Middle frontal gyrus (tissue), 1 donor: ENCODE results near the gene PIGQ.

ENCODE experiments used
- DNase-seq: peaks from one replicate; pipeline ENCODE4 v3.0.0-alpha.2; 2015; ENCODE audit warnings: low spot score; ENCODE audit errors: extremely low spot score

Gene PIGQ

DNA sequence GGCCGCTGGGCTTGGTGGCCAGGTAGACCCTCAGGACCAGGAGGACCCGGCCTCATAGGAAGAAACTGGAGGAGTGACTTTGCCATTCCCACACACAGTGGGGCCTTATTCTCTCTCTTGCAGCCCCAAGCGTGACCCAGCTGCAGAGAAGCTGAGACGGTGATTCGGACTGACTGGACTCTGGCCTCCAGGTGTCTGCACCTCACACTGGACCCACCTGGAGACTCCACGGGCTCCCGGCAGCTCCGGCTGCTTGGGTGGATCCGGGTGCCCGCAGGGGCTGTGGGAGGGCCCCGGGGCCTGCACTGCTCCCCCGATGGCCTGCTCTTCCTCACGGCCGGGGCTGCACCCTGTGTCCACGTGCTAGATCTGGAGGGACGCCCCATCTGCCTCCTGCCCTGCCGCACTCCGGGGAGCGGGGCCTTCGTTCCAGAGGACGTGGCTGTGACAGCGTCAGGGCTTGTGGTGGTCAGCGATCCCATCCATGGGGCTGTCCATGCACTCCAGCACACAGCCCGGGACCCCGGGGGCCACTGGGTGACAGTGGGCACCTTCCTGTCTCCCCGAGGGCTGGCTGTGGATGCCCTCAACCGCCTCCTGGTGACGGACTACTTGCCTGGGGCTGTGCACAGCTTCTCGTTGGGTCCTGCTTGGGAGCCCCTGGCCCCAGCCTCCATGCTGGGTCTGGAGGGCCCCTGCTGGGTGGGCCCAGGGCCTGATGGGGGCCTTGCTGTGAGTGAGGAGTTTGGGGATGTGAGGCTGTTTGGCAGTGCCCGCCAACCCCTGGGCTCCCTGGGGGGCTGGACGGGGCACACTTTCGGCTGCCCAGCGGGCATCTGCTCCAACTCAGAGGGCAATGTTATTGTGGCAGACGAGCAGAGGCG lies 2.2 kb upstream of the PIGQ start:
- DNase-seq = no peak

DNA sequence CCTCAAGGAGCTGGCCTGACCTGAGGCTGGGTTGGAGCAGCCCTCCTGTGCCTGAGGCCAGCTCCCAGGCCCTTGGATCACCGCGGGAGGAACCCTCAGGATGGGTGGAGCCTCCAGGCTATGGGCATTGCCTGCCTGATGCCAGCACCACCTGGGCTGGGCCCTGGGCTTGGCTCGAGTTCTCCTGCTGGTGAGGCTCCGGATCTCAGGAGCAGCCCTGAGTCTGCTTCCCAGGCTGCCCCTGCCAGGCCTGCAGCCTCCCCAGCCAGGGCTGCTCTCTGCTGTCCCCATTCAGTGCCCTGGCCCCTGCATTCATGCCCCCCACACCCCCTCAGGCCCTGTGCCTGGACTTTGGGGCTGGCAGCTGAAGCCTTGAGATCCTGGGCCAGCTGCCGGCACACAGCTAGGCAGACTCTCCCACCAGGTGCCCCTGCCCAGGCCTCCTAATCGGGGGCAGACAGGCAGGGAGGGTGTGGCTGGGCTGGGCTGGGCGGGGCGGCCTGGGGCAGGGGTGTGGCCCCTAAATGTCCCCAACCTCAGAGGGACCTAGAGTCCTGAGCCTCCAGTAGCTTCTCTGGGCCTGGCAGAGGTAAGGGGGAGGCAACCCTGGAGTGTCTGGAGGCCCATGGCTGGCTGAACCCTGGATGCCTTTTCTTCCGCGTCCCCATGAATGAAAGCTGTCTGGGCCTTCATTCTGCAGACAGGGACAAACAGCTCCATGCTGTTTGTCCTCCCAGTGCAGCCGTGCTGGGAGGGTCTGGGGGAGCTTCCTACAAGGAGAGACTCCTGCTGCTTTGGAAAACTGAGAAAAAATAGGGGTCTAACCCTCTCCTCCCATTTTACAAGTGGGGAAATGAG lies 1.1 kb upstream of the PIGQ start:
- no peak for DNase-seq

DNA sequence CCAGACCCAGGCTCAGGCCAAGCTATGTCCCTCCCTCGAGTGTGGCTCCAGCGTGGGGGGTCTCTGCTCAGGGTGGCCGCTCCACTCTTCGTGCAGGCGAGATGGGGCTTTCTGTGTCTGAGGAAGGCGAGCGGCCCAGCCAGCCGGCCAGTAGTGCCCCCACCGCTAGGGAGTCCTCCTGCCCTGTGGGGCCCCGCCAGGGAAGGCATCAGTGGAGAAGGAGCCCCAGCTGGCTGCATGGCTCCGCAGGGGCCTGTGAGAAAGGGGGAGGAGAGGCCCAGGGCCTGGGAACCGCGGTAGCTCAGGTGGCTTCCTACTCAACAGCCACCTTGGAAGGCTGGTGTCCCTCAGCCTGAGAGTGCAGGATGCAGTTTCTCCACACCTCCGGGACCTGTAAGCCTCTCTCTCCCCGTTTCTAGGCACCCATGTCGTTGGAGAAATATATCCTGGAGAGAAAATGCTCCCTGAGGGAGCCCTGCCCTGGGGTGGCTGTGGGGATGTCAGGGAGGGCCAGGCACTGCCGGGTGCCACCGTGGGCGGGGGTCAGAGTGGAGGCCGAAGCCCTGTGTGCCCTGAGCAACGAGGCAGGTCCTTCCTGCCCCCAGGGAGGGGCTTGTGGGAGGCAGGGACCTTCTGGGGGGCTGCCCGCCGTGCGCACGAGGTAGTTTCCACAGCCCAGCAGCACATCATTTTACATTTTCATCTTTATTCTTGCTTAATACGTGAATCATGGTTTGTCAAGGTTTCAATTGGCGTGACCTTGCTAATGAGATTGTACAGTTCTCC lies 3.3 kb downstream of the PIGQ start:
- no peak for DNase-seq

DNA sequence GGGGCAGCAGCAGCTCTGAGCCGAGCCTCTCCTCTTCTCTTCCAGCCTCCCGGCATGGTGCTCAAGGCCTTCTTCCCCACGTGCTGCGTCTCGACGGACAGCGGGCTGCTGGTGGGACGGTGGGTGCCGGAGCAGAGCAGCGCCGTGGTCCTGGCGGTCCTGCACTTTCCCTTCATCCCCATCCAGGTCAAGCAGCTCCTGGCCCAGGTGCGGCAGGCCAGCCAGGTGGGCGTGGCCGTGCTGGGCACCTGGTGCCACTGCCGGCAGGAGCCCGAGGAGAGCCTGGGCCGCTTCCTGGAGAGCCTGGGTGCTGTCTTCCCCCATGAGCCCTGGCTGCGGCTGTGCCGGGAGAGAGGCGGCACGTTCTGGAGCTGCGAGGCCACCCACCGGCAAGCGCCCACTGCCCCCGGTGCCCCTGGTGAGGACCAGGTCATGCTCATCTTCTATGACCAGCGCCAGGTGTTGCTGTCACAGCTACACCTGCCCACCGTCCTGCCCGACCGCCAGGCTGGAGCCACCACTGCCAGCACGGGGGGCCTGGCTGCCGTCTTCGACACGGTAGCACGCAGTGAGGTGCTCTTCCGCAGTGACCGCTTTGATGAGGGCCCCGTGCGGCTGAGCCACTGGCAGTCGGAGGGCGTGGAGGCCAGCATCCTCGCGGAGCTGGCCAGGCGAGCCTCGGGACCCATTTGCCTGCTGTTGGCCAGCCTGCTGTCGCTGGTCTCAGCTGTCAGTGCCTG lies 4.4 kb downstream of the PIGQ start:
- no peak for DNase-seq

DNA sequence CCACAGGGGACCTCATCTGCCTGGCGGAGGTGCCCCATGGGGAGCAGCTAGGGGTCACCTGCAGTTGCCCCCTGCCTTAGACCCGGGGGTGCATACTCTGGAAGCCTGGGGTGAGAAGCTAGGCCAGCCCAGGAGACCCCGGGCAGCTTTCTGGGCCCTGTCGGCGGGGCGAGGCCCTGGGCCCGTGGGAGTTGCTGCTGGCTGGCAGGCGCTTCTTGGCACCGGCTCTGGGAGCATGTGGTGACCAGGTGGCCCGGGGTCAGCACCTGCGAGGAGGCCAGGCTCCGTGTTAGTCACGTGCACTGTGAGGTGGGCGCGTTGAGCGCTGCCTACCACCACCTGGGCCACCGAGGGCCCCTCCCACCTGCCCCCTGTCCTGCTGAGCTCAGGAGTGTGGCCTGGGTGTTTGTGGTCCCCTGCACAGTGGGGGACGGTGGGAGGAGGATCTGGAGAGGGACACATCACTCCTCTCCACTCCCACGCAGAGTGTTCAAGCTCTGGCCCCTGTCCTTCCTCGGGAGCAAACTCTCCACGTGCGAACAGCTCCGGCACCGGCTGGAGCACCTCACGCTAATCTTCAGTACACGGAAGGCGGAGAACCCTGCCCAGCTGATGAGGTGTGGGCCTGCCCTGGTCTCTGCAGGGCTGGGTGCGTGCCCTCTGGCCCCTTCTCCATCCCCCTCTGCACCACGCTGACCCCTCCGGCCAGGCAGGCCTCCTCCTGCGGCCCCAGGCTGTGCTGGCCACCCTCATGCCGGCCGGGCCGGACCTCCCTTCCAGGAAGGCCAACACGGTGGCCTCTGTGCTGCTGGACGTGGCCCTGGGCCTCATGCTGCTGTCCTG lies 5.8 kb downstream of the PIGQ start:
- no peak for DNase-seq

DNA sequence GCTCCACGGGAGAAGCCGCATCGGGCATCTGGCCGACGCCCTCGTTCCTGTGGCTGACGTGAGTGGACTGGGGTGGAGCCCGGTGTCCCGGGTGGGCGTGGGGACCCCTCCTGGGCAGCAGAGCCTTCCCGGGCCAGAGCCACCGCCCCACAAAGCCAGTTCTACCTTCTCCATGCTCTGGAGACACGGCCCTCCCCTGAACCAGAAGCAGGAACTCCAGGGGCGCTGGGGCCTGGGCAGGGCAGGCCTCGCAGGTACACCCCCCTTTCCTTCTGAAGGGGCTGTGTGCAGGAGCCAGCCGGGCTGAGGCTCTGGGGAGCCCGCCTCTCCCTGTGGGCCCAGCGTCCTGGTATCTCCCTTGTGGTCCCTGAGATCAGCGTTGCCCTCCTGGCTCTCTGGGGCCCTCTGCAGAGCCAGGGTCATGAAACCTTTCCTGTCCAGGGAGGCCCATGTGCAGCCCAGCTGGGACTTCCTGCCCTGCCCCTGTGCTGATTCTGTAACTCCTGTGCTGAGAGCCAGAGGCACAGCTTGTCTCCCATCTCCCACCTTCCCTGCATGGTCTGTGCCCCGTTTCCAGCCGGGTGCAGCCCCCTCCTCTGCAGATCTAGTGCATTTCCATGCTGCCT lies 6.5 kb downstream of the PIGQ start:
- no peak for DNase-seq

DNA sequence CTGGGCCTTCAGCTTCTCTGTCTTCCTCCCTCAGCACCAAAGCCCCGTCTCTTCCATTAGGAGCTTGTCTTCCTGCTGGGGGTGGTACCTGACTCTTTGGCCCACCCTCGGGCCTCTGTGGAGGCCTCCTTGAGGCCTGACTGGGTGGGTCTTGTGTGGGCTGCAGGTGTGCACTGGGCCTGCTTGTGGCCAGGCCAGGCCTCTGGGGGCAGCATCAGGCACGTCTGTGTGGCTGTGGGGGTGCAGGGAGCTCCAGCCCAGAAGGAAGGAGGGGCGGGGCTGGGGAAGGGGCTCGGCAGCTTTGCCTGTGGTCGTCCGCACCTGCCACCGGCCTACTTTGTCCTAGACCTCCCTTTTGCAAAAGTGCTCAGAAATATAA lies 7.0 kb downstream of the PIGQ start:
- no peak for DNase-seq

DNA sequence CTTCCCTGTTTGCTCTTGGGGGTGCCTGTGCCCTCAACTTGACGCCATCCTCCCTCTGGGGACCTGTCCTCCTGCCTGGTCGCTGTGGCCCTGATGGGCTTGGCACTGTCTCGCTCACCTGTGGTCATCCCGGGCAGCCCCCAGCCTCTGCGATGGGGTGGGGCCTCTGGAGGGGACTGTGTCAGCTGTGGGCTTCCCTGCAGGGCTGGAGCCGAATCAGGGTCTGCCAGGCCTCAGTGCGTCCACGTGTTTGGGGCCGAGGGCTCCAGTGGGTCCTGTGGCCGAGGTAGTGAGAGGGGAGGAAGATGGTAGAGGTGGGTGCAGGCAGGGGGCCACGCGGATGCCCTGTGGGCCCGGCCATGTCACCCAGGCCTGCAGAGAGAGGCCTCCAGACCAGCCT lies 8.0 kb downstream of the PIGQ start:
- no peak for DNase-seq

DNA sequence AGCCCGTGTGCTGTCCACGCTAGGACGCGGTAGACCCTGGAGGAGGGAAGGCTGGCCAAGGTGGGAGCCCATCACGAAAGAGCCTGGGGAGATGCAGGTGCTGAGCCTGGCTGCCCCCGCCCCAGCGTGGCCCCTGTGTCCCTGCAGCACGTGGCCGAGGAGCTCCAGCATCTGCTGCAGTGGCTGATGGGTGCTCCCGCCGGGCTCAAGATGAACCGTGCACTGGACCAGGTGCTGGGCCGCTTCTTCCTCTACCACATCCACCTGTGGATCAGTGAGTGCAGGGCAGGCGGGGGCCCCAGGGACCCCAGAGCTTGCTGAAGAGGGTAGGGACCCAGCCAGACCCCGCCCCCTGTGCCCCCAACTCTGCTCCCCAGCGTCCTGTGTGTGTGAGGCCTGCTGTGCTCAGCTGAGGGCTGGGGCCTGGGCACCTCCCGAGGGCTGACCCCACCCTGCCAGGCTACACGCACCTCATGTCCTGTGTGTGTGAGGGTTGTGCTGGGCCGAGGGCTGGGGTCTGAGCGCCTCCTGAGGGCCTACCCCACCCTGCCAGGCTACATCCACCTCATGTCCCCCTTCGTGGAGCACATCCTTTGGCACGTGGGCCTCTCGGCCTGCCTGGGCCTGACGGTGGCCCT lies 8.6 kb downstream of the PIGQ start:
- DNase-seq = no peak

DNA sequence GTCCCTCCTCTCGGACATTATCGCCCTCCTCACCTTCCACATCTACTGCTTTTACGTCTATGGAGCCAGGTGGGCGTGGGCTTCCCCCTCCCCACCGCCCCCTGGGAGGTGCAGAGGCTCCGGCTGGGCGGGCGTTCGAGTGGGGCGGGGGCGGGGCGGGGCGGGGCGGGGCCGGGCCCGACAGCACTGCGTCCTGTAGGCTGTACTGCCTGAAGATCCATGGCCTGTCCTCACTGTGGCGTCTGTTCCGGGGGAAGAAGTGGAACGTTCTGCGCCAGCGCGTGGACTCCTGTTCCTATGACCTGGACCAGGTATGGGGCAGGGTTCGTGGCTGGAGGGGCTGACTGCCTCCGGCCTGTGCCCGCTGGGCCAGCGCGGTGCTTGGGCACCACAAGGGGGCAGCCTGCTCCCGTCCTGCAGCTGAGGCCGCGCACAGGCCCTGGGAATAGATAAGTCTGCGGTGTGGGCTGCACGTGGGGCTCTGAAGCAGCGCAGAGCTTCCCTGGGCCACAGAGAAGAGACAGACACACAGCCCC lies 9.2 kb downstream of the PIGQ start:
- no peak for DNase-seq

DNA sequence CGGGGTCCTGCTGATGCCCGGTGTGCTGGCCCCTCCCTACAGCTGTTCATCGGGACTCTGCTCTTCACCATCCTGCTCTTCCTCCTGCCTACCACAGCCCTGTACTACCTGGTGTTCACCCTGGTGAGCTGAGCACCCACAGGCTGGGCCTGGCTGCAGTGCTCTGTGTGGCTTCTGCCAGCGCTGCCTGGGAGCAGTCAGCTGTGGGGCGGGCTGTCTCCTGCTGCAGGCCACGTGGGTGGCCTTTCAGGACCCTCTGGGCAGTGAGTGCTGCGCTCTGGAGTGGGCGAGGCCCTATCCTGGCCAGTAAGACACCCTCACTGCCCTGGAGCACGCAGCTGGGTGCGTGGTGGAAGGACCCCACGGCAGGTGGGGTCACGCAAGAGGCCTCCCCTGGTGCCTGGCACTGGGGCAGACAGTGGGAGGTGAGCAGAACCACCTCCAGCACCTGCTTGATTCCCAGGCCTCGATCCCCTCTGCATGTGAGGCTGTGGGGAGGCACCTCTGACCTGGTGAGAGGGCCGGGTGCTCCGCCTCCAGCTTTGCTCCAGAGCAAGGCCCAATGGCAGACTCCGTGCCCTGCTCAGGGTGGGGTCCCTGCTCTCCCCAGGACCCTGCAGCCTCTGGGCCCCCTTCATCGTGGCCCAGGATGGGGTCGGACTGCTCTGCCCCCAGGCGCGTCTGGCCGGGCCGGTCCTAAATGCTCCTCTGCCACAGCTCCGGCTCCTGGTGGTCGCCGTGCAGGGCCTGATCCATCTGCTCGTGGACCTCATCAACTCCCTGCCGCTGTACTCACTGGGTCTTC lies 10.6 kb downstream of the PIGQ start:
- DNase-seq = no peak

DNA sequence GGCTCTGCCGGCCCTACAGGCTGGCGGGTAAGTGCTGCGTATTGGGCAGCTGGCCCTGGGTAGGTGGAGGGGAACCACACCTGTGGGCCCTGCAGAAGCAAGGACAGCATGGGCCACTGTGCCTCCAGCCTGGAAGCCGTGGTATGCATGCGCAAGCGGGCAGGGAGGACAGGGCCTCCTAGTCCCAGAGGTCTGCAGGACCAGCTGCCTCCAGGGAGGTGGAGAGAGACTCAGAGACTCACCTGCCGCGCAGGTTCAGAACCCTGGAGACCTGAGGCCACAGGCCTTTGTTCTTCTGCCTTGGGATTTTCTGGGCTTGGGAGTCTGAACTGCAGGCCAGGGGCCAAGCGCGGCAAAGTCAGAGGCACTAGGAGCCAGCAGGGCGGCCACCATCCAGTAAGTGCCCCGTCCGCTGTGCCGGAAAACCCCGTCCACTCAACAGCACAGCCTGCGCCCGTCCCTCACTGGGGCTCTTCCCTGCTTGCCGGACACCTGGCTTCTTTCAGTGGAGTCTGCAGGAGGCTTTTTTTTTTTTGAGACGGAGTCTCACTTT lies 11.3 kb downstream of the PIGQ start:
- DNase-seq = no peak

DNA sequence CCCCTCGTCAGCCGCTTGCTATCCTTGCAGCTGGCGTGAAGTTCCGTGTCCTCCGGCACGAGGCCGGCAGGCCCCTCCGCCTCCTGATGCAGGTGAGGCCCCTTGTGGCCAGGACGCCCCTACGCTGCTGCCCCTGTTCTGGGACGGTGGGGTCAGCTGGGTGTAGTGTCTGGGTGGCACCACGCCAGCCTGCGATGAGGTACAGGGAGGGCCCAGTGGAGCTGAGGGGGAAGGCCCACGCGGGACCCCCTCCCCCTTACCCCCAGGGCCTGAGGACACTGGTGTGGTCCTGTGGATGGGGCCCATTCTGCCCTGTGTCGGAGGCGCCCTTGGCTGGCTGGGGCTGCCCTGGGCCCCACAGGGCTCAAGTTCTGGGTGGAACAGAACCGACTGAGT lies 12.4 kb downstream of the PIGQ start:
- no peak for DNase-seq

DNA sequence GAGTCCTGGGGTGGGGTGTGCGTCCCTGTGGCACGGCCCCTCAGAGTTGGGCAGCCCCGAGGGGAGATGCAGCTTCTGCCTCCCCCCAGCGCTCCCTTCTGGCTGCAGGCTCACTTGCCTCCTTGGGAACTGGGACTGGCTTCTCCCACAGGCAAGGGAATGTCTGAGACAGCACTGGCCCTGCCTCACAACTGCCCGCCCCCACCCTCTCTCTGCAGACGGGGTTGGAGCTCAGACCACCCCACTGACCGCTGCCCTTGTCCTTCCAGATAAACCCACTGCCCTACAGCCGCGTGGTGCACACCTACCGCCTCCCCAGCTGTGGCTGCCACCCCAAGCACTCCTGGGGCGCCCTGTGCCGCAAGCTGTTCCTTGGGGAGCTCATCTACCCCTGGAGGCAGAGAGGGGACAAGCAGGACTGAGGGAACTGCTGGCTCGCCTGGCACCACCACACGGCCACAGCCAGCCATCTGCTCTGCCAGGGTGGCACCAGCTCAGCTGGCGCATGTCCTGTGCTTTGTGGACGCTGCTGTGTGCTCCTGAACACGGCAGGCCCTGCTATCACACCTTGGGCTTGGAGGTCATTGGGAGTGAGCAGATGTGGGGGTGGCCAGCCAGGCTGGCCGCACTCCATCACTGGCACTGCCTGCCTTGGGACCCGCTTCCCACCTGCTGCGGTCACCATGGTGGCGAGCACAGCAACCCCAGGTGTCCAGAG lies 13.0 kb downstream of the PIGQ start:
- no peak for DNase-seq

DNA sequence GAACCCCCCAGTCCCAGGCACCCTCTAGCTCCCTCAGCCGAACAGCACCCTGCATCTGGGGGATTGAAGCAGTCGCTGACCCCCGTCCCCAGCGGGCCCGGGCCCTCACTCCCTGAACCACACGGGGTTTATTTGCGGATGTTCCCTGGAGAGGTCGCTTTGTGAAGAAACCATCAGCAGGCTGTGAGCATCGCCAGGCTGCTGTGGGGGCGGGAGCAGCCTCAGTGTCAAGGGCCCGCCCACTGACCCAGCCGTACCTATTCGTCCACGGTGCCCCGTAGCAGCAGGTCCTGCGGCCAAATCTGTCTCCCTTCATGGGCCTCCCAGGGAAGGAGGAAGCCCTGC lies 13.7 kb downstream of the PIGQ start:
- no peak for DNase-seq

DNA sequence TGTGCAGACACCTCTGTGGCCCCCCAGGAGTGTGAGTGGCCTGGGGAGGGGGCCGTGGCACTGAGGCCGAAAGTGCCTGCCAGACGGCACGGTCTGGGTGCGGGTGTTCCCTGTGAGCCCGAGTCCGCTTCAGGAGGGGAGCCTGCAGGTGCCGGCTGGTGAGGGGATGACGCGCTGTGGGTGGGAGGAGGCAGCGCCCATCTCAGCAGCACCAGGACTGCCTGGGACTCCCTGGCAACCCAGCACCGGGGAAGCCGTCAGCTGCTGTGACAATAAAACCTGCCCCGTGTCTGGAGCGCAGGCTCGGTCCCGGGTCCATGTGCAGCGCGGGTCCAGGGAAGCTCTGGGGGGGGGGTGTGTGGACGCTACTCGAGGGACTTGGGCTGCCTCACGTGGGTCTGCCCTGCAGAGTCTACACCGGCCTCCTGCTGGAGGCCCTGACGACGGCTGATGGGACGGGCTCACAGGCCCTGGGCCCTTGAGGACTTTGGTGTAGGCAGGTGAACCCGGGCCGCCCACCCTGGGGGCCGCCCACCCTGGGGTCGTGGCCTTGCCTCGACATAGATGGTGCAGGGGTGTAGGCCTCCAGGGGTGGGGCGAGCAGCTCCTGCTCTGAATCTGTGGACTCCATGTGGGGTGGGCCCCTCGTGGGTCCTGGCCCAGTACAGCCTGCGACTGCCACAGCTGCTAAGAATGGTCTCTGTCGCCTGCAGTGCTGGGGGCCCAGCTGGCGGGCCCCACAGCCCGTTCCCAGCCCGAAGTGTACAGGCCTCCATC lies 14.2 kb downstream of the PIGQ start:
- no peak for DNase-seq

DNA sequence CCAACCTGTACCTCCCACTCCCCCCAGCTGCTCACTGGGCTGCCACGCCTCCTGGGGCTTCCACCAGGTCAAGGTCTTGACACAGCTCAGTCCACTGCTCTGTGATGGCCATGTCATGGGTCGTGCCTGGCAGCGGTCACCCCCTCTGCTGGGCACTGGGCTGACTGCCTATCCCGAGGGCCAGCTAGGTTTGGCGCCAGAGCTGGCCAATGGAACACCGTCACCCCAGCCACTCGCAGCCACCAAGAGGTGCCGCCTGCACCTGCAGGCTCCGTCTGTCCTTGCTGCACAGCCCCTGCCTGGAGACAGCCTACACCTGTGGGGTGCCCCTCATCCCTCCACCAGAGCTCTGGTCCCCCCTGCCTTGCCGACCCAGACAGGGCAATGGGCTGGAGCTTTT lies 15.6 kb downstream of the PIGQ start:
- no peak for DNase-seq
